GM12891 (cell line): Measurements from ENCODE around the gene CSF3.

Experiments
- POLR2A ChIP-seq: IDR thresholded peaks from 2 replicates; pipeline ENCODE4 v1.6.1; 2011; ENCODE audit warnings: low read depth, low read length, control low read depth
- POLR2AphosphoS5 ChIP-seq: IDR thresholded peaks from 2 replicates; pipeline ENCODE4 v1.6.1; 2011; ENCODE audit warnings: low read depth, low read length, control low read depth

- TF ChIP-seq POLR2A = no peak
- no peak for TF ChIP-seq POLR2AphosphoS5
Observed at GRCh38 chr17:40035162-40035559, 19.9 kb downstream of the CSF3 start.
